Suppressor macrophage (primary cell): ENCODE data around the gene PPP1R14C.
A peak's percentile ranks its signal among the peaks of the same experiment; 100 is the strongest.

Source experiments
- DNase-seq, 4 experiments: peaks; one replicate each; pipeline ENCODE4 v3.0.0-alpha.2; 2020 to 2022

PPP1R14C gene

GRCh38 chr6:150139533-150139932 lies 3.3 kb upstream of the PPP1R14C start:
- no peak for DNase-seq

GRCh38 chr6:150140236-150140969 lies 2.4 kb upstream of the PPP1R14C start:
- DNase-seq, result no peak

GRCh38 chr6:150142097-150142669 lies 661 bp upstream of the PPP1R14C start:
- peak; percentile 75 to 89 (median 80) for DNase-seq

- peak in 2 of 4 experiments; percentile 26 to 43 for DNase-seq
Observed at GRCh38 chr6:150143516-150144293, 861 bp downstream of the PPP1R14C start.

- no peak for DNase-seq
Observed at GRCh38 chr6:150144294-150144868, 1.5 kb downstream of the PPP1R14C start.

DNA sequence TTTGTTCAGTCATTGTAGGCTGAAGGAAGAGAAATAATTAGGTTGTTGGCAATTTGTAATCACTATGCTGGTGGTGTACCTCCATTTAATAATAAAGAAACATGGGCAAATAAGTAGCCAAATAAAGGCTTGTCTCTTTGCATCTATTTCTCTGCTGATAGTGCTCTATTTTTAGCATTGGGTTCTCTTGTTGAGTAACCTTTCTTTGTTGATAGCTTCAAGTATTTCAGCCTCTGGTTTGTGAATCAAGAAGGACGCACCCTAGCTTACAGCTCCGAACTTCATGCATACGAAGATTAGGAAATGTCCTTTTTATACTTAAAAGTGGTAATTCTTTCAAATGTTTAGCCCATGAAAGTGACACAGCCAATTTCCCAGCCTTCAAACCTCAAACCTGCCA lies 2.6 kb downstream of the PPP1R14C start:
- DNase-seq, result no peak

DNA sequence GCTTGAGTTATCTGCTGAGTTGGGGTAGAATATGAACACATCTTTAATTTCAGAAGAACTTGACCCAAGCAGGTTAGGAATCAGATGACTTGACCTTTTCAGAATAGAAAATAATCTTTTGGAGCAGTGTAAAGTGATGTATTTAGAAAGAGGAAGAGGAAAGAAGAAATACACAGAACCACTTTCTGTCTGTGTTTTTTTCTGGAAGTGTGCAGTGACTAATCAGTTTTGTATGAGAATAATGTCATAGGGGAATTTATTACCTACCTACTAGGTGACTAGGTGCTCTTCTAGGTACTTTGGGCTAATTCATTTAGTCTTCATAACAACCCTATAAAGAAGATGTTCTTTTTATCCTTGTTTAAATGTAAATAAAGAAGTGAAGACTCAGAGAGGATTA lies 3.0 kb downstream of the PPP1R14C start:
- peak in 2 of 4 experiments; percentile 66 for DNase-seq

DNA sequence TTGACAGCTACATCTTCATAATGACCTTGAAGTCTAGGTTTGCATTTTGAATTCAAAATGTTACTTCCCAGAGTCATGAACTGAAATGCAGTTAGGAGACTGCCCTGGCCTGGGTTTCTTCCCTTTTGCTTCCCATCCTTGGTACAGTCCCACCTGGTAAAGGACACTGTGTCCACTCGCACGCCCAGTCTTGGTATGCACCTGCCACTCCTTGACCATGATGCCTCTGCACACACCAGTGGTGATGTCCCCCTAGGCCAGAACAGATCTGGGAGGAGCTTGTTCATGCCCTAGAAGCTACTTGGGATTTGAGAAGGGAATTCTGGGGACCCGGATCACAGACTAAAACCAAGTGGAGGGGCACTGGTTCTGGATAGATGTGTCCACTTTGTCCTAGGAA lies 3.6 kb downstream of the PPP1R14C start:
- DNase-seq, result no peak

DNA sequence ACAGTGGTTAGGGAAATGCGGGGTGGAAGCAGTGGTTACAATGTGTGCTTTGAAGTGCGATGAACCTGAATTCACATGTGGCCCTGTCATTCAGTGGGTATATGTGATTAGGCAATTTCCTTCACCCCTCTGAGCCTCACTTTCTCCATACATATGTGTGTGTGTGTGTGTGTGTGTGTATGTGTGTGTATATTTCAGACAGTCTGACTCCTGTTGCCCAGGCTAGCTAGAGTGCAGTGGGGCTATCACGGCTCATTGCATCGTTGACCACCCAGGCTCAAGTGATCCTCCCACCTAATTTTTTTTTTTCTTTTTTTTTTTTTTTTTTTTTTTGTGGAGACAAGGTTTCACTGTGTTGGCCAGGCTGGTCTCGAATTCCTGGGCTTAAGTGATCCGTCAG lies 6.3 kb downstream of the PPP1R14C start:
- DNase-seq, result no peak

- DNase-seq, result no peak
Observed at GRCh38 chr6:150150458-150150820, 7.6 kb downstream of the PPP1R14C start.

DNA sequence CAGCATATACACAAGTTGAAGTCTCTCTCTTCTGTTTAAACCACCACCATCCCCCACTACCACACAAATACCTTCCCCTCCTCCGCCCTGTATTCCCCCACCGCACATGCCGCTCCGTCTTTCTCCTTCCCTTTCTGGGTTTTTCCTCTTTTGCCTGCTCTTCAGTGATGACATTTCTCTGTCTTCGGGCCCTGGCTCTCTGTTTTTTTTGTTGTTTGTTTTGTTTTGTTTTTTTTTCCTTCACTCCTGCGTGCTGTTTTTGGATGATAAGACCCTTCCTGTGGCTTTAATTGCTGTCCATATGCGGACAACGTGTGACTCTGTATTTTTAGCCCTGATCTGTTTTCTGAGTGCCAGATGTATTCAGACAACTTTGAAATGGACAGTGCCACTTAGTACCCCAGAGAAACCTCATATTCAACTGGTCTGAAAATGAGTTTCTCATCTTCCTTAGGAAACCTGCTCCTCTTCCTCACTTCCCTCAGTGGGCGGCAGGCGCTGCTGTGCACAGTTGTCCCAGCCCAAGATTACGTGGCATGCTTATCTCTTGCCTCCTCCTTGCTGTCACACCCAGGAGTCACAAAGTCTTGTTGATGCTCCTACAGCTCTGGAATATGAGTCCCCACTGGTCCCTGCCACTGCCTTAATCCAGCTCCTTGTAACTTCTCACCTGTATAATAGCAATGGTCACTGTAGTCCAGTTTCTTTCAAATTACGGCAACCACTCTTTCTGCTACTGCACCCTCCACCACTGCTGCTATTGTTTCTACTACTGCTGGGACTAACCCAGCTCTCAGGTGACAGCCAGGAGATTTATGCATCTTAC lies 8.2 kb downstream of the PPP1R14C start:
- DNase-seq, result peak in 2 of 4 experiments; percentile 31 to 33

DNA sequence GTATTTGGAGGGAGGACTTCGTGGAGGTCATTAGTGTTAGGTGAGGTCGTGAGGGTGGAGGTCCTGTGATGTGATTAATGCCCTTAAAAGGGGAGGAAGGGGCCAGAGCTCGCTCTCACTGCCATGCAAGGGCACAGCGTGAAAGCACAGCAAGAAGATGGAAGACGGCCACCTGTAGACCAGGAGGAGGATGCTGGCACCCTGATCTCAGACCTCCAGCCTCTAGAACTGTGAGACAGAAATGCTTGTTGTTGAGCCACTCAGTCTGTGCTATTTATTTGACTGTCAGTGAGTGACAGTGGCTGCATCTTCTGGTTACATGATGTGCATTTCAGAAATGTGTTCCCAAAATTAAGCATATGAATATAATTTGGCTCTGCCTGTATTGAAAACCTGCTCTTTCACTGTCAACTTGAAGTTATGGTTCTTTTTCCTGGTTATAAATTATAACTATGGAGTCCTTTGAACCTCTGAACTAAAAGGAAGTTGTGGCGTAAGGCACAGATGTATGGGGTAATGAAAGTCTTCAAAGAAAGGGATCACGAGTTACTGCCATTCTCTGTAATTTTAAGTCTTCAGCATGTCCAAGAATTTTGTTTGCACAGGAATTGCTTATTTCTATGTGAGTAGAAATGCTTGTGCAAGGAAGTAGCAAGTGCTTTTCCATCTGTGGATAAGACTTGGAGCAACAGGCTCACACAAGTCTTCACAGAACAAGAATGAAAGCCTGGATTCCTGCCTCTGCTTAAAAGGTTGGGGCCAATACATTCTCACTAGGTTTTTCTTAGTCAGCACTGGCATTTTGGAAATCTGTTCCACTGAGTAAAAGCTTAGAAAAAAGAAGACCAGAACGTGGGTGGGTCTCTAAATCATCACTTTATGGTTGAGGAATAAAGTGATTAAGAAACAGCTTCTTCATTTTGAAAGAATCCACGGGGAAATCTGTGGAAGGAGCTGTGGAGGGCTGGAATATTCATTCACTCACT lies 10.3 kb downstream of the PPP1R14C start:
- peak; percentile 47 to 80 (median 66) for DNase-seq

DNA sequence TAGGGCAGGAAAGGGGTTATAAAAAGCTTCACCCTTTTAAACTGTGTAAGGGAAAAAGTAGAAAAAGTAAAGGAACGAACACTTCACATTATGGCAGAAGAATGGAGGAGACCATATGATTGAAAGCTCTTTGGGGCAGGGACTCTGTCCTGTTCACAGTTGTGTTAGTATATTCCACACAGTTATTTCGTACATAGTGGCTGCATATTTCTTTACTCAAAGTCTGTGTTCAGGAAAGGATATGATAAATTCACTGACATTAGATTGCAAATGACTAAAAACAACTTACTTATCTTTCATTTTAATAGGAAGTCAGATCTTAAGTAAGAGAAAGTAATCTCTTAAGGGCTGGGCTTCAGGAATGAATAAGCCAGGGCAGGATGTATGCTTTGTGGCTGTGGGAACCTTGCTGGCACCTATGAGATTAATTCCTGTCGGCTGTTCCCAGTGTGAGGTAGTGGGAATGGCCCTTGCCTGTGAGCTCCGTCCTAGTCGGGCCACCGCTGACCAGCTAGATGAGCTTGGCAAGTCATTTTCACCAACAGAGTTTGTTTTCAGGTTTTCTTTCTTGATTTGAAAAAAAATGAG lies 11.2 kb downstream of the PPP1R14C start:
- DNase-seq, result no peak

GRCh38 chr6:150156460-150156859 lies 13.6 kb downstream of the PPP1R14C start:
- no peak for DNase-seq

GRCh38 chr6:150157081-150157480 lies 14.2 kb downstream of the PPP1R14C start:
- no peak for DNase-seq

- DNase-seq, result no peak
Observed at GRCh38 chr6:150159757-150160156, 16.9 kb downstream of the PPP1R14C start.

DNA sequence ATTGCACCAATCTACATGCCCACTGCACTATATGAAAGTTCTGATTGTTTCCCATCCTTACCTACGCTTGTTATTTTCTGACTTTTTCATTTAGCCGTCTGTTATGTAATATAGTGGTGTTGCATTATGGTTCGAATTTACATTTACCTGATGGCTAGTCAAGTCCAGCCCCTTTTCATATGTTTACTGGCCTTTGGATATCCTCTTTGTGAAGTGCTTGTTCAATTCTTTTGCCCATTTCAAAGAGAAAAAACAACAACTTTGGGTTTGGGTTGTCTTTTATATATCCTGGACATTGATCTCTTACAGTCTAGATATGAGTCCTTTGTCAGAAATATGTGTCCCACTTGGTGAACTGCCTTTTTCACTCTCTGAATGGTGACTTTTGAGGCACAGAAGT lies 21.1 kb downstream of the PPP1R14C start:
- no peak for DNase-seq

DNA sequence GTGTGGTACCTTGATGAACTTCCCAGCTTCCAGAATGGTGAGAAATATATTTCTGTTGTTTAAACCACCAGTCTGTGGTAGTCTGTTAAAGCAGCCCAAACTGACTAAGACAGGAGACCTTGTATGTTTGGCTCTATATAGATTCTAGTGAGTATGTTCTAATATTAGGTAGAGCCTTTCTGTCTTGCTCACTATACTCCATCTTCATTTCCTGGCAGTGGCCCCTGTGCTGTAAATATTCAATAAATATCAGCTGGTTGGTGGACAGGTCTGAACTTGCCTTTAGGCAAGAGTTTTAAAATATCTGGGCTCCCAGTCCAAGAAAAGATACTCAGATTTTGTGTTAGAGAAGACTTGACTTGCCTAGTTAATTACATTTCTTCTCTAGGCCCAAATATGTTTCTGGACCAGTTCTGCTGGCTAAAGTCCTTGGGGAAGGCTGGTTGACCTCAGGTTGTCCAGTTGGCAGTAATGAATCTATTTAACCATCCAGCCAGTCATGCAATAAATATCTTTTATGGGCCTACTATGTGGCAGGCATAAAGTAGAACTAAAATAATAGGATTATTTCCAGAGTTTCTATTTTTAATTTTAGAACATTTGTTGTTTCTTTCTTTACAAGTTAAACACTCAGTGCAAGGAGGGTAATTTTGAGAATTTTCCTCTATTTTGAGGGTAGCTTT lies 22.3 kb downstream of the PPP1R14C start:
- DNase-seq, result no peak

GRCh38 chr6:150167479-150167873 lies 24.6 kb downstream of the PPP1R14C start:
- DNase-seq, result no peak

GRCh38 chr6:150169181-150169580 lies 26.3 kb downstream of the PPP1R14C start:
- peak in 2 of 4 experiments; percentile 47 to 52 for DNase-seq
